ENCODE data around the gene MID1.

The MID1 gene

DNA sequence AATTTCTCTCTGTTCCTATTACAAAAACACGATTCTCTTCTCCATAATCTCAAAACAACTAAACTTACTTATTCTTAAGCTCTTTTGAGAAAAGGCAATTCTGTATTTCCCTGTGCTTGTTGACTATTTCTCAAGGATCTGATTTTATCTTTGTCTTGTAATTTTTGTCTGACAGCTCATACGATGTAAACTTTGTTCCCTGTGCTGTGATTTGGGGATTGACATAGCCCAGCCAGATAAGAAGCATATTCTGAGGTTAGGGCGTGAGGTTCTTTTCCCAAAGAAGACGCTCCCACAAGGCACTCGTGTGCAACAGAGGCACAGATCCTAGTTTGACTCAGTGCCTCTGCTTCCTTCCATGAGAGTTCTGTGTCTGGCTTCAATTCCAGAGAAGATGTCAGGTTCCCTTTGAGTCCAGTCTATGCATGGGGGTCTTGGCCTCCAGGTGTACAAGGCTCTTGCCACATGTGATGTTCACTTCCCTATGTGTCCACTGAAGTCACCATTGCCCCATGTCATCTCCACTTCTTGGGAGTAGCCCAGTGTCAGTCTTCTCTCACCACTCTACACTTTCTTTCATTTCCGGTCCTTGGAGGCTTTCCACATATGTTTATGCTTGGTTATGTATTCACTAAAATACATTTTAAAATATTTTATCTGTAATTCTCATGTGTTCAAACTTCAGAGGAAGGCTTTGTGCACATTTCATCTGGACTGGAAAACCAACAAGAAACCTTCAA lies 94.8 kb downstream of the MID1 start:
- DNase-seq: no peak

DNA sequence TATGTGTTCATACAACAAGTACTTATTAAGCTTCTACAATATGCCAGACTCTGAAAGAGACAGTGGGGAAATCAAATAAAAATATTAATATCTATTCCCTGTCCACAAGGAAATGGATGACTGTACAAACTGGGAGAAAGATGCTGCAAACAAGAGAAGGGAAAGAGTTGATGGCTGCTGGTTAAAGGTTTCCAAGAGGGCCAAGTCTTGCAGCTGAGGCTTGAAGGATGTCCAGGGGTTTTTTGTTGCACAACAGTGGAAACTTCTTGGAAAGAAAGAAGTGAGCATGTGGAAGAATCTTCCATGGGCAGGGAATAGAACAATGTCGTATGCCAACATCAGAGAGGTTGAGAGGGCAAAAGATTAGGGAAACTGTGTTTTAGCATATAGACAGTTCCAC lies 95.8 kb downstream of the MID1 start:
- no peak for DNase-seq

DNA sequence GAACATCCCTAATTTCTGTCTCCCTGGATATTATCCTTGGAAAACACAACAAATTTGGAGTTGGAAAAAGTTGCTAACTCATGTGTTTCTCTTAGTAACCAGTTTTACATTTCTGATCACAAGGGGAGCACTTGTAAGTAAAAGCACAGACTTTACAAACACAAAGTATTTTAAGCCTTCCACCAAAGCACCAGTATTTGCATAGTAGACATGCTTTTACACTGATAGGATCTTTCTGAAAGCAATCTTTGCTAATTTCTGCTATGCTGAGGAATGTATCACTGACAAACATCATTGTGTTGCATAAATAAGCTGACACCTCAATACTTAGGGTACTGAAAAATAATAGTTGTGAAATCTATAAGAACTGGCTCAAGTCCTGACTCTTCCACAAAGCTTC lies 100.6 kb downstream of the MID1 start:
- DNase-seq: no peak

DNA sequence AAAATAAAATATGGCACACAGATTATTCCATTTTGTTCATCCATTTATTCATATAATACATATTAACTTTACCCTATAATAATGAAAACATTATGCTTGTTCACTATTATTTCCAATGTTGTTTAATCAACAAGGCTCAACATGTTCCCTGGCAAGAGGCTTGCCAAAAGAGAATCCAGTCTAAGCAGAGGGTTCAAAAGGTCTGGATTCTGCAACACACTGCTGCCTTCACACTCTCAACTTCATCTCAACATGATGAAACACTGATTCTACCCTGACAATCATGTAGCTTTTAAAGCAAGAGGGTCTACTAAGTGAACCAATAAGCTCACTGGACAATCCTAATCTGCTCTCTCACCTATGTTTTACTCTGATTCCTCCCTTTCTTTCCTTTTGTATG lies 101.1 kb downstream of the MID1 start:
- no peak for DNase-seq

DNA sequence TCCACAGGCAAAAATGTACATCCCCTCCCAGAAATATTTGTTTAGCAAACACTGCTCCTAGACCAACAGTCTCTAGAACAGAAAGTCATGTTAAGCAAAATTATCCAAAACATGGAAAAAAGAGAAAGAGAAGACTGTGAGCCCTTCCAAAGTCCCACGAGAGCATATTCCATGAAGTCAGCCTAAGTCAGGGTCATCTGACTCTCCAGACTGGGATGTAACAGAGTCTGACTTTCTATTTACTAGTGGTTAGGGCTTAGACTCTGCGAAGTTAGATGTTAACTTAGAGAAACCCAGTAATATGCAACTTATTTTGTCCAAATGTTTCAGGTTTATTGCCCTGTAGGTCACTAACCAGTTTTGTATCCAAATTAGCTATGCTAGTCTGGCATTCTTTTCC lies 102.3 kb downstream of the MID1 start:
- no peak for DNase-seq

DNA sequence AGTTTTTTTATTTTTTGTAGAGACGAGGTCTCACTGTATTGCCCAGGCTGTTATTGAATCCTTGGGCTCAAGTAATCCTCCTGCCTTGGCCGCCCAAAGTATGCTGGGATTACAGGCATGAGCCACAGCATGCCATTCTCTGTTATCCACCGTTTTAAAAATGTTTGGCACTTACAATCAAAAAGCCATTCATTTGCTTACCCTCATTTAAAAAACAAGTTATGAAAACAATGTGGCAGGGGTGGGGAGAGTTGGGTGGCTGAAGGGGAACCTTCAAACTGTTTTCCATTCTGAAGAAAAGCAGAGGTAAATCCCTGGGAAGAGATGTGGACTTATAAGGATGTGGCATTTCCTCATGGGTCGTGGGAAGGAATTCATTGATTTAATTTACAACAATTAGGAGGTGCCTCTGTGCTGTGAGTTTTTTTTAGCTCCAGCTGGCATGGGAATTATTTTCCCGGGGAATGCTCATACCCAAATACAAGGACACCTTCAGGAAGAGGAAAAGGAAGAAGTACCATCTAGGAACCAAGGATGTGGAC lies 103.5 kb downstream of the MID1 start:
- no peak for DNase-seq

DNA sequence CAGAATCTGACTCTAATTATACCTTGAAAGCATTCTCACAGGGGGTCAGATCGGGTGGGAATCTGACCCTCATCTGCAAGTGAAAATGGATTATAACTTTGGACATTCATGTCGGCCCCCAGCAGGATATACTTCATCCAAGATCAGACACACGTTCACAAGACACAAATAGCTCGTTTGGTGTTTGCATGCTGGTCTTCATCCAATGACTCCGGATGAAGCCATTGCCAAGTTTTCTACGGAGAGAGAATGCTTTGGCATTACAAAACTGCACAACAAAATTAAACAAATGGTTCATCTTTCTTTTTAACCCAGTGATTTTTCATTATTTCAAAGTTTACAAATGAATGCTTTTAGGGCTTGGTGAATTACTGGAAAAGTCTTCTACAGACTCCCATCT lies 105.5 kb downstream of the MID1 start:
- no peak for DNase-seq

DNA sequence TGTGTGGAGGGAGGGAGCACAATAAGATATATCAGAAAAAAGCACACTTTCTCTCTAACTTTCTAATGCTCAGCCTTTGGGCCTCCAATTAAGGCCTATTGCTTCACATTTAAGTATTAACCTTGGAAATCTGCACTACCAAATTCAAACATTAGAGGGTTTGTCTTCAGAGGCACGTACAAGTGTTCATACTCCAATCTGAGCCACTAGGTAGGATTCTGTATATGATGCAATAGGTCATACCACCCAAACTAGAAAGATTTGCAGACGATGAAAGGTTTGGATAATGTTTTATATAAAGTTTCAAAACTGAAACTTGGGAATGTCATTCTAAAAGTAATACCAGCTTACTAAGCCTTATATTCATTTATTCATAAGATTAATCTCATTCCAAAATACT lies 106.4 kb downstream of the MID1 start:
- no peak for DNase-seq

DNA sequence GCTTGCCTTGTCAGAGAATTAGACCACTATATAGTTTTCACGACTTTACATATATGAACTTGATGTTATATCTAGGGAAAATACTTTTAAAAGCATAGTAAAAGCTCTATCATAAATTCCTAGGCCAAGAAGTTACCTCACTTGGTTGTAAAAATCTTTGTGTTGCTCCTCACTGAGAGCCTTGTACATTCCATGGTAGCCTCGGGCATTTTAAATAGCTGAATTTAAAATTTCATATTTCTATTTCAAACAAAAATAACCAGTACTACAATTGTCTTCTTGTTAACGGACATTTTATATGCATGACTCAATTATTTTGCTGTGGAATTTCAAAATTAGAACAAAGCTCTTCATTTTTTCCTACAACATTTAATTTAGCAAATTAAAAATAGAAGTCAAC lies 107.6 kb downstream of the MID1 start:
- no peak for DNase-seq

DNA sequence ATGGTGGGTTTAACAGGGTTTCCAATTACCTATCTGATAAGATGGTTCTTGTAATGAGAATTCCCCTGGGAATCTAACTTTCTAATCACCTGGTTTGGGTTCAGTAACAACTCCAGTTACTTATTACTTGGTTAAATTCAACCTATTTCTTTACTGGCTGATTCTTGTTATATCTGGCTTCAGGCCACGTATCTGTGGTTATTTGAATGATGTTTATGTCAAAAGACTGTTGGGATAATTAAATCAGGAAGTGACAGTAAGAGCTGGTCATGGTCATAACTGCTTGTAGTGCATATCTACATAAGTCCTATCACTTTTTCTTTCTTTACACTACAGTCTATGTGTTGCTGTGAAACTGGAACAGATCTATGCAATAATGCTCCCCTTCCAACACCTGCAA lies 108.1 kb downstream of the MID1 start:
- no peak for DNase-seq

DNA sequence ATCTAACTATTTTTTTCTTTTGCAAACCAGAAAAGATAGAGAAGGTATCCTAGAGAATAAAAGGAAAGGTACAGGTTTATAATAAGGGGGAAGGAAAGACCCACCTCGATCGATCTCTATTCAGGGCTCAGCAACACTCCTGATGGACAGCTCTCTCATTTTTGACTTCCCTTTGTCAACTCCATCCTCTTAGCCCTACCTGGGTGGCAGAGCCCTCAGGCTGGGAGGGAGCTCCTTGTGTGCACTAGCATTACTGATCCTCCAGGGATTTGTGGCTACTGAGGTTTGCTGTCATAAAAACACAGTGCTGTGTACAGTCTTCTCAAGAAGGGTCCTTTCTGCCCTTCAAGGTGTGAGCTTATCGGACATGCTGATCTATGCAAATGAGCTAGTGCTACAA lies 111.0 kb downstream of the MID1 start:
- DNase-seq: no peak

DNA sequence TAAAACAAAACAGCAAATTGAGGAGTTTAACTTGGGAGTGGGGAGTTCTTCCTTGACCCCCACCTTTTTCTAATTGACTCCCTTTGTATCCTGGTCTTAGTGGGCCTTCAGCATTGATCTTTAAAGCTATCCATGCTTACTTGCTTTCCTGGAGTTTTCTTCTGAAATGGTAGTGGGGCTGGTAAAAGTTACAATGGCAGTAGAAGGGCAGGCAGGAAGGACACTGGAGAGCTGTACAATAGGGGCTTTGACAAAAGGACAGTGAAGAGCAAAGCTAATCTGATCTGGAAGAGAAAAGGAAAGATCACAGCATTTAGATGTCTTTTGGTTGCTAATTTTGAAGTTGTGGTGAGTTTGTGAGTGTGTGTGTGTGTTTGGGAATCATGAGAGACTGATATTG lies 111.5 kb downstream of the MID1 start:
- no peak for DNase-seq

DNA sequence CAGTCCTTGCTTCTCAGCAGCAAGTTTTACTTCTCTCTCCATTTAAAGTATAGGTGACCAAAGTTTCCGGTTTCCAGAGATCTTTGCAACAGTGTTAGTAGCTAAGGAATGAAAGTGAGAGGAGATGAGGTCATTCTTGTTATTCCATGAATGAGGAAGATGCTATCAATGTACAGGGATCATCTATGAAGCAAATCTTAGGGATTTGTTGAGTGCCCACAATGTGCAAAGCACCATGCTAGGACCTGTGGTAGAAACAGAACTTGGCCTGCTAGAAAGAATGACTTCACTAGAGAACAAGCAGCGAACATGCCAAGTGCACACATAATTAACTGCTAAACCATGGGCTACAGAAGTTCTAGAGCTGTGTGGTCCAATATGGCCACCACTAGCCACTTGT lies 112.5 kb downstream of the MID1 start:
- no peak for DNase-seq

DNA sequence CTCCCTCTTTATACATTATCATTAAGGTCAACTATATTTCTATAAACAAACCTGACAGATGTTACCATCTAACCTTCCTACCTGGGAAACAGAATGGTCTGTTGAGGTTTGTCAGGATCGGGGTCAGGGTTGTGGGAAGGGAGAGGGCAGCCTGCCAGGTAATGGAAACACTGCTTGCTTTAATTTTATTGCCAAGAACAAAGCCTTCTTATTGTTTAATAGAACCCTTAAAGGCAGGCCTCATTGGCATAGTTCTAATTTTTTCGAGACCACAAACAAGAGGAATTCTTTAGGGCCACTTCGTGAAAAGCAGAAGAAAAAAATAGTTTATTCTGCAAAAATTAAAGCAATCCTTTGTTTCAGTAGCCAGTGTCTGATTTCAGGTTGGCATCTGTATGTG lies 113.2 kb downstream of the MID1 start:
- DNase-seq: no peak

DNA sequence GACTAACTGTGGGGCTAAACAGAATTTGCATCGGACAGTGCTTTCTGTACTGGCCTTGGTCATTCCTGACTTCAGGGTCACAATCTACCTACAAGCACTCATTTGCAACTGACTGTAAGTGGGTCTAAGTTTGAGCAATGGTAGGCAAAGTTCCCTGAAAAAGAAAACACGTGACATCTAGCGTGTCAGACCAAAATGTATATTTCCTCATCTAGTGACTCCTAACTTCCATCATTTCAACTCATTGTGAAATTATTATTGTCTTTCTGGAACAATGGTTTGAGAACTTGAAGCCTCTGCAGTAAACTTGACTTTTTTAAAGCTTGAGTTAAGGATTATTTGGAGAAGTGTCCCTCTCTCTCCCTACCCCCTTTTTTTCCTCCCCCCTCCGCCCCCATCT lies 113.6 kb downstream of the MID1 start:
- DNase-seq: no peak

DNA sequence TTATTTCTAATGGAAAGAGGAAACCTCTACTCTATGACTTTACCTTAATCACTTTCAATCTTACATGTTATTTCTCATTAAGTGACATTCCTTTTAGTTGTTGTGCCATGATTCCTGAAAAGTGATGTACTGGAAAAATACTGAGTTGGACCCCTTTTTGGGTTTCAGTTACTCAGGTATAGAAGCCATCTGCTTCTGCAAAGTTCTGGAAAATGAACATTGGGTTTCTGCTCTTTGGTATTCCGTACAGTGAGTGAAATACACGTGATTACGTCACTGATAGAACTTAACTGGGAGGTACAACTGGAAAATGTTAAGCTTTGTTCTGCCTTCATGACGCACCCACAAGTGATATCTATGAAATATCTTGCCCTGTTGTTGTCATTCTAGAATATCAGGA lies 114.7 kb downstream of the MID1 start:
- DNase-seq: no peak

DNA sequence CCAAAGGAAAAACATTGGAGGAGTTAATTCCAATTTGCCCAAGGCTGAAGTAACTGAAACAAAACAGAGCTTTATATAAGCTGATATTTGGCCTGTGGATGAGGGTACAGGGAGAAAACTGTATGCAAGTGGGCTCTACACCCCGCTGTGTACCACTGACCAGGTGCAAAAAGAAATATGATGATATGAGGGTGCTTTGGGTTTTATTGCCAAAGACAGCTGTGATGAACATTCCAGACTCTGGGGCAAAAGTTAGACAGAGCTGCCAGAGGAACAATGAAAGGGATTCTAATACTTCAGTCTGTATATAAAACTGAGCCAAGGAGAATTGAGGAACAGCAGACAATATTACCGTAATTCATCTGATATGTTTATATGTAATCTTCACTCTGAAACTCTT lies 117.4 kb downstream of the MID1 start:
- no peak for DNase-seq

DNA sequence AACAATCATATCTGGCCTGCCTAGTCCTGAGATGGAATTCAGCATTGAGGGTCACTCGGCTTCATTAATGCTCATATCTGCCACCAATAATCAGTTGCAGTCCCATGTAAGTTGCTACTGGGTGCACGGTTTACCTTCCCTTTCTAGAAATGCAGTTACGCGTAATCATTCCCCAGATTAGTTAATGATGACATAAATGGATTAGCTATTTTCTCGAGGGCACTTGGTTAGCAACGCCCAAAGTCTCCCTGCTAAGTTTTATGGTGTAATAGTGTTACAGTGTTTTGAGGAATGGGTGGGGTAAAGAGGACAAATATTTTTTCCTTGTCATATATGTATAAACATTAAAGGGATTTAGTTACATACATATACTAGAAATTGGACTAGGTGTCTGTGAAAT lies 118.8 kb downstream of the MID1 start:
- DNase-seq: no peak

DNA sequence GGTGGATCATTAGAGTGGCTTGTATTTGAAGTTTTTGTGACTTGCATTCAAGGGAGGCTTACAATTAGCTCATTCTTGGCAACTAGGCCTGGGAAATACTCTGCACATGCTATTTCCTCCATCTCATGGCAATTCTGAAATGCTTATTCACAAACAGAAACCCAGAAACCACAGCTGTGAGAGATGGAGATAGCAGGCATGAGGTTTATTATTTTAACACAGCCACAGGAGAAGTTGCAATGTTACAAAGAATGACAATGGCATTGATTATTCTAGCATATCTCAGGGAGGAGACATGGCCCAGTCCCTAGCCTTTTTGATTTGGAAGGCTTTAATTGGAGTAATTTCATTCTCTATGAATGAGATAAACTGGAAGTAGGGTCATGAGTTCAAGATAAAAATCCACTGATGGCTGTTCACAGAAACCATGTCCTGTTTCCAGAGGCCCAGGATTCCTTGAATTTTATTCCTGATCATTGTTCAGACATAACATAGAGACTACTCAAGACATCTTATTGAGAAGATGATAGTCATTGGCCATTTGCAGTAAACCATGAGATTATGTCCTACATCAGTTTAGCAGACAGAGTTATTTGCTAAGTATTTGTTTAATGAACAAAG lies 123.9 kb downstream of the MID1 start:
- no peak for DNase-seq

DNA sequence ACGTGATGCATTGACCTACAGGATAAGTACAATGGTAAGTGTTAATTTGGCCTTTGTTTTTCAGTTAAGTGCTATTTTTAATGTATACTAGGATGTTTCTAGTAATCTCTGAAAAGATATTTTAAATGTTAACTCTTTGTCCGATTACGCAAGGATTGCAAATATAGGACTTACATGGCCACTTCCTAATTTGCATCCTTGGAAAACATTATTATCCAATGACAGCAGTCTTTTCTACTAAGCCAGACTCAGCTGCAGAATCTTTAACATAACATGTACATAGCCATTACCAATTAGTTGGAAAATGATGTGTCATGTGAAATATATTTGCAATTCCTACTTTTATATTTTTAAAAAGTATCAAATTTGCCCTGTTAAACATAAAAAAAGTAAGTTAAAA lies 124.7 kb downstream of the MID1 start:
- no peak for DNase-seq

DNA sequence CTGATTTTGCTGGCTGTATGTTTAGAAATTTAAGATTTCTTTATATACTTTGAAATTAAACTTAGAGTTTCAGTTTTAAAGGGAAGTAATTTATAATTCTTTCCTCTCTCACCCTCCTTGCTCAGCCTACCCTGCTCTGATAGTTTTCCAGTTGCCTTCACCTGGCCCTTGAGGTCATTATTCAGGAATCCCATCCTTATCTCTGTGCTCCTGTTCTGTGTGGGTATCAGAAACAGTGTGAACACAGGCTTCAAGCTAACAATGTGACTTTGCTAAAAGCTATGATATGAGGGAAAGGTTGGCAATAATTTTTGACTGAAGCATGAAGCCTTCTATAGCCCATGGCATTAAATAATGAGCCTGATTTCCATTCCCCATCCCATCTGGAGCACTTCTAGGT lies 128.1 kb downstream of the MID1 start:
- no peak for DNase-seq

DNA sequence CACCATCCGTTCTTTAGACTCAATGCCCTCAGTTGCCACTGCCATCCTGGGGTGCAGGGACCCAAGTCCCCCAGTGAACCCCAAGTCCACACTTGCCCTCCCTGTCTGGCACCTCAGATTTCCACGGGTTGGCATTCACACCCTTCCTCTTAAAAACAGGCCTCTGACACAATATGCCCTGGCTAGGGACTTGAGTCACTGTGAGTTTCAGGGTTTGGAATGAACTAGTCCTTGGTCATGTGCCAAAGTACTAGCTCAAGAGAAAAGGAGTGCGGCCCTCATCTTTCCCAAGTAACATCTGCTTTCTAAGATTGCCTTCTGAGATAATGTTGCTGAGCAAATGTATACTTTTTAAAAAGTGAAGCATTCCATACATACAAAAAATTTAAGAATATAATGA lies 134.0 kb downstream of the MID1 start:
- no peak for DNase-seq

DNA sequence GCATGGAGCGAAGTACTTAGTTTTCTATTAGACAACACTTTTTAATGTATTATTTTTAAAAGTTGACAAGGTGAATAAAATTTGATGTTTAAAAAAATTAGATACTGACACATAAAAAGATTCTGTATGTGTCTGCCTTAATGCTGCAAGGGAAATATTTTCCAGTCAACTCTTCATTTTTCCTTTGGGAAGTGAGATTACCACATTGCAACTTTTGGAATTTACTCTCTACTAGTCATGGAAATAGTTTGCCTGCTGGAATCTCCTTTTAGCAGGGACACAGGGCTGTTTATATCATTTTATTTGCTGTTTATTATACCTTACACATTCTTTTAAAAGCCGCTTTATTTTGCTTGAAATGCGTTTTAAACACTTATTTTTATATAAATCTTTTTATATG lies 135.1 kb downstream of the MID1 start:
- DNase-seq: no peak

DNA sequence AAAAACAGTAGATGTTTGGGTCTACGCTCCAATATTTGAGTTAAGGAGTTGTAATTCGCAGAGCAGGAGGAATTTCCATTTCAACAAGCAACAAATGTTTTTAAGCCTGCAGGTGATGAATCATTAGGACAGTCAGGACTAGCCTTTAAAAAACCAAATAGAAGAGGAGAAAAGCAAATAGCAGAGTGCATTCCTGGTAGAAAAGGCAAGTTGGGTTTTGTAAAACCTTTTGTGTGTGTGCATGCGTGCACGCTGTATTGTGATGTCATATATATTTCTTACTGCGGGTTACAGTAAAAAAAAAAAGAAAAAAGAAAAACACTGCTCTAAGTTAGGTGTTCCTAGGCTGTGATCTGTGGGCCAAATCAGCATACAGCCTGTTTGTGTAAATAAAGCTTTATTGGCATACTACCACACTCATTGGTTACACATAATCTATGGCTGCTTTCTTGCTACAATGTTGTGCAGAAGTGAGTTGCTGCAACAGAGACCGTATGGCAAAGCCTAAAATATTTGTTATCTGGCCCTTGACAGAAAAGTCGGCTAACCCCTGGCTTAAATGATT lies 135.6 kb downstream of the MID1 start:
- DNase-seq: no peak

All from CD4-positive, alpha-beta T cell treated with Interferon gamma for 1 hour (primary cell).